Measurements from ENCODE around the gene LRFN3.
A peak's percentile ranks its signal among the peaks of the same experiment; 100 is the strongest.

LRFN3 gene

GRCh38 chr19:35993923-35994598 is 57.9 kb downstream of the LRFN3 start:
- peak overlapping the region; percentile 24 to 28 for H3K4me3 ChIP-seq (replicated peaks in 1 of 2; ENCODE audit: low read depth in 2 of 2, low read length in 2 of 2)
- no peak for DNase-seq (ENCODE audit: low read depth in 2 of 2)
- no peak for TF ChIP-seq CTCF (IDR thresholded peaks at IDR 0.05; ENCODE audit: low read depth, low read length)
